ENCODE measurements around the gene FBXO31. TPM values are rescaled to one million over a fixed set of nuclear protein-coding genes. Genes with fewer than 3 reads are reported as not detected.

Gene FBXO31
- total RNA-seq, 1 donor from 2014 or later = 26.2 TPM

GRCh38 chr16:87288753-87289362, 94.7 kb downstream of the FBXO31 start:
- Histone ChIP-seq H3K27me3 (ENCODE audit: low read depth) (no peaks in the 10 kb centered on the region), H3K4me3 (no peak overlapping the region), H3K4me1 (no peaks in the 10 kb centered on the region), H3K27ac (no peak overlapping the region), H3K36me3 (no peaks in the 10 kb centered on the region), H3K9me3 (no peaks in the 10 kb centered on the region)
- DNase-seq (no peak), ATAC-seq (no peak)
- intact Hi-C loops (cut with DNase I) = no loop called here
- no peak for TF ChIP-seq CTCF (IDR thresholded peaks at IDR 0.05)

- intact Hi-C loops (cut with DNase I) = no loop called here
- Histone ChIP-seq H3K9me3 (no peaks in the 10 kb centered on the region), H3K27ac (no peak overlapping the region), H3K36me3 (no peaks in the 10 kb centered on the region), H3K4me3 (no peak overlapping the region), H3K27me3 (ENCODE audit: low read depth) (no peaks in the 10 kb centered on the region), H3K4me1 (no peaks in the 10 kb centered on the region)
- ATAC-seq (no peak), DNase-seq (no peak)
- TF ChIP-seq CTCF (IDR thresholded peaks at IDR 0.05) = no peak
Measured at GRCh38 chr16:87286839-87287626, 96.5 kb downstream of the FBXO31 start.

GRCh38 chr16:87284183-87284582, 99.4 kb downstream of the FBXO31 start:
- Histone ChIP-seq H3K27me3 (ENCODE audit: low read depth) (no peaks in the 10 kb centered on the region), H3K27ac (no peak overlapping the region), H3K9me3 (no peaks in the 10 kb centered on the region), H3K4me1 (no peaks in the 10 kb centered on the region), H3K36me3 (no peaks in the 10 kb centered on the region), H3K4me3 (no peak overlapping the region)
- TF ChIP-seq CTCF (IDR thresholded peaks at IDR 0.05) = no peak
- intact Hi-C loops (cut with DNase I) = no loop called here
- ATAC-seq (no peak), DNase-seq (no peak)

GRCh38 chr16:87279094-87279658, 104.4 kb downstream of the FBXO31 start:
- H3K4me1 ChIP-seq = peaks cover 10% of the 10 kb centered on the region
- no peaks in the 10 kb centered on the region for H3K36me3 ChIP-seq
- DNase-seq = no peak
- no peak overlapping the region for H3K4me3 ChIP-seq
- no peak for TF ChIP-seq CTCF (IDR thresholded peaks at IDR 0.05)
- no peak for ATAC-seq
- no peaks in the 10 kb centered on the region for H3K9me3 ChIP-seq
- intact Hi-C loops (cut with DNase I) = no loop called here
- H3K27ac ChIP-seq = no peak overlapping the region
- H3K27me3 ChIP-seq (ENCODE audit: low read depth) = peaks cover 17% of the 10 kb centered on the region

- H3K36me3 ChIP-seq = no peaks in the 10 kb centered on the region
- DNase-seq = peak; percentile 75
- H3K27ac ChIP-seq = no peak overlapping the region
- intact Hi-C loops (cut with DNase I) = no loop called here
- H3K4me3 ChIP-seq = no peak overlapping the region
- peaks cover 10% of the 10 kb centered on the region for H3K4me1 ChIP-seq
- H3K27me3 ChIP-seq (ENCODE audit: low read depth) = peaks cover 17% of the 10 kb centered on the region
- ATAC-seq = peak; percentile 89
- TF ChIP-seq CTCF (IDR thresholded peaks at IDR 0.05) = peak; percentile 88
- H3K9me3 ChIP-seq = no peaks in the 10 kb centered on the region
Measured at GRCh38 chr16:87278191-87279093, 105.1 kb downstream of the FBXO31 start.

Measured in lower lobe of right lung (tissue), 2 donors.